Measurements from ENCODE around the gene EEF1AKMT4.

The EEF1AKMT4 gene

GRCh38 chr3:184233127-184233843 lies 16.2 kb upstream of the EEF1AKMT4 start:
- DNase-seq (ENCODE audit: extremely low read depth, insufficient read length) = no peak
- no peak for TF ChIP-seq CTCF (IDR thresholded peaks at IDR 0.05; ENCODE audit: insufficient read depth, low read length, poor library complexity, severe bottlenecking)
- Histone ChIP-seq H3K27me3 (replicated peaks; ENCODE audit: control insufficient read depth, insufficient read depth, low read length) (no peaks in the 10 kb centered on the region; the same call in 1 of the 2 replicates), H3K4me3 (replicated peaks; ENCODE audit: low read depth, low read length) (no peak overlapping the region), H3K36me3 (ENCODE audit: control insufficient read depth, insufficient read depth, low read length) (no peaks in the 10 kb centered on the region)

- no peak for TF ChIP-seq CTCF (IDR thresholded peaks at IDR 0.05; ENCODE audit: insufficient read depth, low read length, poor library complexity, severe bottlenecking)
- no peak for DNase-seq (ENCODE audit: extremely low read depth, insufficient read length)
- H3K36me3 ChIP-seq (ENCODE audit: control insufficient read depth, insufficient read depth, low read length) = no peaks in the 10 kb centered on the region
- H3K4me3 ChIP-seq (replicated peaks; ENCODE audit: low read depth, low read length) = no peak overlapping the region
- H3K27me3 ChIP-seq (replicated peaks; ENCODE audit: control insufficient read depth, insufficient read depth, low read length) = no peaks in the 10 kb centered on the region; the same call in 1 of the 2 replicates
Measured at GRCh38 chr3:184234224-184234623, 15.2 kb upstream of the EEF1AKMT4 start.

- H3K27me3 ChIP-seq (replicated peaks; ENCODE audit: control insufficient read depth, insufficient read depth, low read length) = no peaks in the 10 kb centered on the region; the same call in 1 of the 2 replicates
- no peak overlapping the region for H3K4me3 ChIP-seq (replicated peaks; ENCODE audit: low read depth, low read length)
- TF ChIP-seq CTCF (IDR thresholded peaks at IDR 0.05; ENCODE audit: insufficient read depth, low read length, poor library complexity, severe bottlenecking) = no peak
- H3K36me3 ChIP-seq (ENCODE audit: control insufficient read depth, insufficient read depth, low read length) = no peaks in the 10 kb centered on the region
- DNase-seq (ENCODE audit: extremely low read depth, insufficient read length) = no peak
Measured at GRCh38 chr3:184234671-184235380, 14.6 kb upstream of the EEF1AKMT4 start.

DNA sequence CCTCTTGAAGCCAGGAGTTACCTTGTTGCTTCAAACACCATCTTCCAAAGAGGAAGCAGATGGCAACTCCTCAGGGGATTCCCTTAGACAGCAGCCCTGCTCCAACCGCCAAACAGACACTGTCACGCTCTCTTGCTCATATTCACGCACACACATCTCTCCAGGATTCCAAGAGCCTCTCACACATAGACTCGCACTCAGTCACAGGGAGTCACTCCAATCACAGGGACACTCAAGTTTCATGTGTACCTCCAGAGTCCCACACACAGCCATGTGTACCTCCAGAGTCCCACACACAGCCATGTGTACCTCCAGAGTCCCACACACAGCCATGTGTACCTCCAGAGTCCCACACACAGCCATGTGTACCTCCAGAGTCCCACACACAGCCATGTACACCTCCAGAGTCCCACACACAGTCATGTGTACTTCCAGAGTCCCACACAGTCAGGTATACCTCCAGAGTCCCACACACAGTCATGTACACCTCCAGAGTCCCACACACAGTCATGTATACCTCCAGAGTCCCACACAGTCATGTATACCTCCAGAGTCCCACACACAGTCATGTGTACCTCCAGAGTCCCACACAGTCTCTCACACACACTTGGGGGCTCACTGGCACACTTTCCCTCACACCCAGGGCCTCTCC lies 14.0 kb upstream of the EEF1AKMT4 start:
- DNase-seq (ENCODE audit: extremely low read depth, insufficient read length) = no peak
- TF ChIP-seq CTCF (IDR thresholded peaks at IDR 0.05; ENCODE audit: insufficient read depth, low read length, poor library complexity, severe bottlenecking) = no peak
- Histone ChIP-seq H3K27me3 (replicated peaks; ENCODE audit: control insufficient read depth, insufficient read depth, low read length) (no peaks in the 10 kb centered on the region), H3K4me3 (replicated peaks; ENCODE audit: low read depth, low read length) (no peak overlapping the region), H3K36me3 (ENCODE audit: control insufficient read depth, insufficient read depth, low read length) (no peaks in the 10 kb centered on the region)

- Histone ChIP-seq H3K4me3 (replicated peaks; ENCODE audit: low read depth, low read length) (no peak overlapping the region), H3K36me3 (ENCODE audit: control insufficient read depth, insufficient read depth, low read length) (no peaks in the 10 kb centered on the region), H3K27me3 (replicated peaks; ENCODE audit: control insufficient read depth, insufficient read depth, low read length) (no peaks in the 10 kb centered on the region)
- no peak for DNase-seq (ENCODE audit: extremely low read depth, insufficient read length)
- no peak for TF ChIP-seq CTCF (IDR thresholded peaks at IDR 0.05; ENCODE audit: insufficient read depth, low read length, poor library complexity, severe bottlenecking)
Measured at GRCh38 chr3:184236033-184236410, 13.4 kb upstream of the EEF1AKMT4 start.
